ENCODE data around the gene PLA1A. TPM values are rescaled to one million over a fixed set of nuclear protein-coding genes. Genes with fewer than 3 reads are reported as not detected.

Gene PLA1A
- total and polyA plus RNA-seq, 4 donors: 1.8 to 10.3 (median 6.6) TPM

GRCh38 chr3:119555929-119556328 is 41.8 kb upstream of the PLA1A start:
- no peak overlapping the region for H3K27ac ChIP-seq (ENCODE audit: low read depth in 1 of 2, low read length in 1 of 2)
- H3K4me1 ChIP-seq (ENCODE audit: control insufficient read depth in 5 of 5, insufficient read depth in 5 of 5, low read length in 5 of 5): peaks cover 0 to 2% (median 0%) of the 10 kb centered on the region in 5 donors
- WGBS, 2 donors: 73 to 97% methylated on average over 1 of the region's 1 CpG
- no peaks in the 10 kb centered on the region for H3K27me3 ChIP-seq (ENCODE audit: control insufficient read depth in 3 of 3, insufficient read depth in 3 of 3, low read length in 2 of 3)
- H3K36me3 ChIP-seq (ENCODE audit: control insufficient read depth in 4 of 4, insufficient read depth in 4 of 4, low read length in 4 of 4): peaks cover 0 to 3% (median 0%) of the 10 kb centered on the region in 4 donors
- TF ChIP-seq CTCF (IDR thresholded peaks at IDR 0.05; ENCODE audit: control extremely low read depth, extremely low read depth): no peak
- no peak overlapping the region for H3K9ac ChIP-seq (ENCODE audit: insufficient read depth in 1 of 2, low read length in 2 of 2)
- H3K9me3 ChIP-seq (ENCODE audit: control insufficient read depth in 4 of 4, insufficient read depth in 3 of 4, low read length in 3 of 4): no peaks in the 10 kb centered on the region
- H3K4me3 ChIP-seq: no peak overlapping the region
- DNase-seq (no peak), ATAC-seq (ENCODE audit: insufficient read depth, low FRiP score) (no peak)

GRCh38 chr3:119557192-119557876 is 40.4 kb upstream of the PLA1A start:
- 89 to 94% methylated on average over 7 of the region's 7 CpGs for WGBS, 2 donors
- DNase-seq (no peak), ATAC-seq (ENCODE audit: insufficient read depth, low FRiP score) (no peak)
- no peaks in the 10 kb centered on the region for H3K27me3 ChIP-seq (ENCODE audit: control insufficient read depth in 3 of 3, insufficient read depth in 3 of 3, low read length in 2 of 3)
- no peaks in the 10 kb centered on the region for H3K9me3 ChIP-seq (ENCODE audit: control insufficient read depth in 4 of 4, insufficient read depth in 3 of 4, low read length in 3 of 4)
- H3K36me3 ChIP-seq (ENCODE audit: control insufficient read depth in 4 of 4, insufficient read depth in 4 of 4, low read length in 4 of 4): no peaks in the 10 kb centered on the region
- peaks cover 0 to 2% (median 0%) of the 10 kb centered on the region in 5 donors for H3K4me1 ChIP-seq (ENCODE audit: control insufficient read depth in 5 of 5, insufficient read depth in 5 of 5, low read length in 5 of 5)
- H3K27ac ChIP-seq (ENCODE audit: low read depth in 1 of 2, low read length in 1 of 2): no peak overlapping the region
- no peak overlapping the region for H3K9ac ChIP-seq (ENCODE audit: insufficient read depth in 1 of 2, low read length in 2 of 2)
- no peak overlapping the region for H3K4me3 ChIP-seq
- TF ChIP-seq CTCF (IDR thresholded peaks at IDR 0.05; ENCODE audit: control extremely low read depth, extremely low read depth): no peak

GRCh38 chr3:119557877-119558269 is 39.8 kb upstream of the PLA1A start:
- no peaks in the 10 kb centered on the region for H3K27me3 ChIP-seq (ENCODE audit: control insufficient read depth in 3 of 3, insufficient read depth in 3 of 3, low read length in 2 of 3)
- H3K4me3 ChIP-seq: no peak overlapping the region
- no peak overlapping the region for H3K9ac ChIP-seq (ENCODE audit: insufficient read depth in 1 of 2, low read length in 2 of 2)
- H3K36me3 ChIP-seq (ENCODE audit: control insufficient read depth in 4 of 4, insufficient read depth in 4 of 4, low read length in 4 of 4): no peaks in the 10 kb centered on the region
- no peaks in the 10 kb centered on the region for H3K9me3 ChIP-seq (ENCODE audit: control insufficient read depth in 4 of 4, insufficient read depth in 3 of 4, low read length in 3 of 4)
- peaks cover 0 to 2% (median 0%) of the 10 kb centered on the region in 5 donors for H3K4me1 ChIP-seq (ENCODE audit: control insufficient read depth in 5 of 5, insufficient read depth in 5 of 5, low read length in 5 of 5)
- DNase-seq (no peak), ATAC-seq (ENCODE audit: insufficient read depth, low FRiP score) (no peak)
- H3K27ac ChIP-seq (ENCODE audit: low read depth in 1 of 2, low read length in 1 of 2): no peak overlapping the region
- no peak for TF ChIP-seq CTCF (IDR thresholded peaks at IDR 0.05; ENCODE audit: control extremely low read depth, extremely low read depth)
- WGBS, 2 donors: 57 to 62% methylated on average over 3 of the region's 3 CpGs
